Mucosa of stomach (tissue), 1 donor: Measurements from ENCODE around the gene NOP56.
A peak's percentile ranks its signal among the peaks of the same experiment; 100 is the strongest.

Source experiments
- H3K27me3 ChIP-seq: one replicate; pipeline ENCODE4 v1.7.0; 2013; ENCODE audit warnings: mild to moderate bottlenecking, low read length; ENCODE audit not compliant: control insufficient read depth, insufficient read depth
- H3K36me3 ChIP-seq: one replicate; pipeline ENCODE4 v1.7.0; 2013; ENCODE audit warnings: low read length; ENCODE audit not compliant: control insufficient read depth, insufficient read depth
- H3K4me1 ChIP-seq: one replicate; pipeline ENCODE4 v1.7.0; 2013; ENCODE audit warnings: mild to moderate bottlenecking, low read length; ENCODE audit not compliant: control insufficient read depth, insufficient read depth
- H3K4me3 ChIP-seq: one replicate; pipeline ENCODE4 v1.7.0; 2013; ENCODE audit warnings: low read length
- H3K9ac ChIP-seq: one replicate; pipeline ENCODE4 v1.7.0; 2013; ENCODE audit warnings: mild to moderate bottlenecking, low read length, moderate library complexity
- H3K9me3 ChIP-seq: one replicate; pipeline ENCODE4 v1.7.0; 2013; ENCODE audit warnings: mild to moderate bottlenecking, low read length, moderate library complexity; ENCODE audit not compliant: control insufficient read depth
- donor health status: Pancreatic carcinoma.

Gene NOP56

DNA sequence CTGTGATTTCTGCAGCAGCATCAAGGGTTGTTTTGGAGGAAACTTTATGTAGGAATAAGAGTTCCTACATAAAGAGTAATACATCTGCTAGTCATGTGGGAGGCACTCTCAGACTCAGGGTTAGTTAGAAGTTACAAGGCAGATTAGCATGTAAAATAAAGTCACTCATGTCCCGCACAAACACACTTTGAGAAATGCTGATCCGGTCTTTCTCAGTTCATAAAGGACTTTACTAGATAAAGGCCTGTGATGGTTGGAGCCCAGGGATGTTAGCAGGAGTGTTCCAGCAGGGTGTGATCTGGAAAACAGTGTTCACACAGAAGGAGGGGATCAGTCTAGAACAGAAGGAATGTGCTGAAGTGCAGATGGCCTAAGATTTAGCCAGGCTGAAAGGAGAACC is 33.1 kb upstream of the NOP56 start:
- Histone ChIP-seq H3K9ac (no peak overlapping the region), H3K4me3 (no peak overlapping the region), H3K4me1 (no peaks in the 10 kb centered on the region), H3K9me3 (no peaks in the 10 kb centered on the region), H3K36me3 (no peaks in the 10 kb centered on the region), H3K27me3 (peaks cover 2% of the 10 kb centered on the region)

DNA sequence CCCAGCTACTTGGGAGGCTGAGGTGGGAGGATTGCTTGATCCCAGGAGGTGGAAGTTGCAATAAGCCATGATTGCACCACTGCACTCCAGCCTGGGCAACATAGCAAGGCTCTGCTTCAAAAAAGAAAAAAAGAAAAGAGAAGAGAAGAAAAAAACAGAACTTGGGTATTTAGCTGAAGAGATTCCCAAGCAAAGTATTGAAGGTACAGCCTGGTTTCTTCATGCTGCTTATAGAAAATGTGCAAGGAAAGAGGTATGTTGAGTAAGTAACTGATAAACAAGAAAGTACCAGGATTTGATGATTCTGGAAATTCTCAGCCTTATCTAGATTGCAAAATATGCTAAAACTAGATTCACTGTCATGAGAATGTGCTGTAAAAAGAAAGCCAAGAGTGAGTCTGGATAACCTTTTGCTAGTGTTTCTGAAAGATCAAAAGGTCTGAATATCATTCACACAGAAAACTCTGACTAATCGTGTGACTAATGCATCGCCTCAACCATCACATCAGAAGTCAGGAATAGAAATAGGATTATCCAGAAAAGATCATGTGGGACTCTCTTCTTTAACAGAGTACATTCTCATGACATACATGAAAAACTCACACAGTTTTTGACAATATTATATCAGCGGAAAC is 32.4 kb upstream of the NOP56 start:
- H3K27me3 ChIP-seq = peaks cover 2% of the 10 kb centered on the region
- no peak overlapping the region for H3K4me3 ChIP-seq

DNA sequence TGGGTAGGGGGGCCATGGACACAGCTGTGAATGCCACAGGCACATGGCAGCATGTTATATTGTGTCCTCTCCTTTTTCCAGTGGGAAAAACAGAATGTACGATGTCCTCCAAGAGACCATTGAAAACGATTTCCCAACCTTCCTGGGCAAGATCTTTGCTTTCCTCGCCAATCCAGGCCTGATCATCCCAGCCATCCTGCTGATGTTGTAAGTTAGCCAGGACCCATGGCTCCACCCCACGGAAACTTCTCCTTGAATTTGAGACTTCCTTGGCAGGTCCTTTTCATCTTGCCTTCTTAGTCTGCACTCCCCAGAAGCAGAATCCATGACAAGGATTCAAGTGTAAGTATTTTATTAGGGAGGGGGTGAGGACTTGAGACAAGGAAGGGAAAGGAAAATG is 28.2 kb upstream of the NOP56 start:
- Histone ChIP-seq H3K4me1 (no peaks in the 10 kb centered on the region), H3K36me3 (no peaks in the 10 kb centered on the region), H3K4me3 (no peak overlapping the region), H3K9me3 (no peaks in the 10 kb centered on the region), H3K27me3 (no peaks in the 10 kb centered on the region), H3K9ac (no peak overlapping the region)

More for the DNA sequence above, 32.4 kb upstream of the NOP56 start:
- Histone ChIP-seq H3K36me3 (no peaks in the 10 kb centered on the region), H3K4me1 (no peaks in the 10 kb centered on the region), H3K9ac (no peak overlapping the region), H3K9me3 (no peaks in the 10 kb centered on the region)

DNA sequence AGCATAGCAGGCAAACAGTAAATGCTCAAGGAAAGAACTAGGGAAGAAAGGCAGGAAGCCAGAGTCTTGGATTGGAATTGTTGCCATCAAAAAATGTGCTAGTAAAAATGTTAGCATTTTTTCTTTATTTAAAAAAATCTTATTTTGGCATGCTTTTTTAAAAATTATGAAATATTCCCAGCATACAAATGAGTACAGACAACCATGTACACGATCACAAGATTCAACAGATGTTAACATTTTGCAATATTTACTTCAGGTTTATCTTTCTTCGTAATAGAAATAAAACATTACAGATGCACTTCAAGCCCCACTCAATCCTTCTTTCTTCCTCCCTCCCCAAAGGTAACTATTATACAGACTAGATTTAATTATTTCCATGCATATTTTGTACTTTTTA is 27.4 kb upstream of the NOP56 start:
- Histone ChIP-seq H3K9me3 (no peaks in the 10 kb centered on the region), H3K9ac (no peak overlapping the region), H3K4me3 (no peak overlapping the region), H3K27me3 (no peaks in the 10 kb centered on the region), H3K36me3 (no peaks in the 10 kb centered on the region), H3K4me1 (no peaks in the 10 kb centered on the region)

DNA sequence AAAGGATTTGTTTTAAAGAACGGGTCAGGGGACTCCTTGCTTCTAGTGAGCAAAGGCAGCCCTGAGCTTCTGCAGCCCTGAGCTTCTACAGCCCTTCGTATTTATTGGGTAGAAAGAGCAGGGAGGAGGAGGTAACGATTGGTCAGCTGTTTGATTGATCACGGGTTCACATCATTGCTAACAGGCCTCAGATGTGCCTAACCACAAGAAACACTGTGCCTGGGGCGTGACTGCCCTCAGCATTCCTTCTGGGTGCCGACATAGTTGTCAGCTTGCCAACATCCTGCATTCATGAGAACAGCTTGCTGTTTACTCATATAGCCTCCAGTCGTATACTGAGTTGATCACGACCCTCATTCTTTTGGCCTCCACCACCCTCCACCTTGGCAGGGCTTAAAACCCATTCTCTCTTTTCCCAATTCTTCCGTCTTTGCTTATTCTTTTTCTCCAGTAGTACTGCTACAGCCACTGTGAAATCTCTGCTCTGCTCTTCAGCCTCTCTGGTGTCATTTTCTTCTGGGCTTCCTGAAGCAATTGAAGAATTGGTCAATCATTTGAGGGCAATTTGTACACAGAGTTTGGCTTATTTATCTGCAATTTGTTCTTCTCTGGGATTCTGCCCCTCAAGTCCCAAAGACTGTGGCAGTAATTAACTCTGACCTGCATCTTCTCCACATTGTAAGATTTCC is 25.4 kb upstream of the NOP56 start:
- no peak overlapping the region for H3K4me3 ChIP-seq
- H3K27me3 ChIP-seq = no peaks in the 10 kb centered on the region
- no peaks in the 10 kb centered on the region for H3K4me1 ChIP-seq
- H3K9ac ChIP-seq = no peak overlapping the region
- H3K9me3 ChIP-seq = no peaks in the 10 kb centered on the region
- H3K36me3 ChIP-seq = no peaks in the 10 kb centered on the region

DNA sequence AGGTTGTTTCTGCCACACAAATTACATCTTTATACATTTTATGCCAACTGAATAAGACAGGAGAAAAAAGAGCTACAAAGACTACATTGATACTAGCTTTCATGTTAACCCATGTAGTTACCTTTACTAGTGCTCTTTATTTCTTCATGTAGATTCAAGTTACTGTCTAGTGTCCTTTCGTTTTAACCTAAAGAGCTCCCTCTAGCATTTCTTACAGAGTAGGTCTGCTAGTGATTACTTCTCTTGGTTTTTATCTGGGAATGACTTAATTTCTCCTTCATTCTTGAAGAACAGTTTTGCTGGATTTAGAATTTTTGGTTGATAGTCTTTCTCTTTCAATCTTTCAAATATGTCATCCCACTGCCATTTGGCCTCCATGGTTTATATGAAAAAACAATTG is 21.2 kb upstream of the NOP56 start:
- H3K4me1 ChIP-seq = peaks cover 7% of the 10 kb centered on the region
- H3K9ac ChIP-seq = no peak overlapping the region
- H3K4me3 ChIP-seq = no peak overlapping the region
- H3K9me3 ChIP-seq = no peaks in the 10 kb centered on the region
- H3K36me3 ChIP-seq = no peaks in the 10 kb centered on the region
- H3K27me3 ChIP-seq = peaks cover 19% of the 10 kb centered on the region

DNA sequence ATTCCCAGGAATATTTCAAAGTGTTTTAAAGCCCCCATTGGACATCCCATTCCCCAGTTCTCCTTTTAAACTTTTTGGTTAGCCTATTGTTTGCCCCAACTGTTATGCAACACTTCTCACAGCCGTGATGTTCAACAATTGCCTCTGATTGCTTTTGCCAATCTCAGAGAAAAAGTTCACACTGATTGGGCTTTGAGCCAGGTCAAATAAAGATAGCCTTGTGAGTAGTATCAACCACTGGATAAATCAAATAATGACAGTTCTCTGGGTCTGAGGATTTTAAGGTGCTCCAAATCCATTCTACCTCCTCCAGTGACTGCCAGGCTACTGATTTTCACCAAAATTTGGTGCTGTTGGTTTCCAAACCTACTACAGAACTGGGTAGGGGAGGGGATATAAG is 19.1 kb upstream of the NOP56 start:
- Histone ChIP-seq H3K27me3 (peaks cover 19% of the 10 kb centered on the region), H3K9ac (no peak overlapping the region), H3K36me3 (no peaks in the 10 kb centered on the region), H3K9me3 (no peaks in the 10 kb centered on the region), H3K4me3 (no peak overlapping the region), H3K4me1 (peaks cover 7% of the 10 kb centered on the region)

DNA sequence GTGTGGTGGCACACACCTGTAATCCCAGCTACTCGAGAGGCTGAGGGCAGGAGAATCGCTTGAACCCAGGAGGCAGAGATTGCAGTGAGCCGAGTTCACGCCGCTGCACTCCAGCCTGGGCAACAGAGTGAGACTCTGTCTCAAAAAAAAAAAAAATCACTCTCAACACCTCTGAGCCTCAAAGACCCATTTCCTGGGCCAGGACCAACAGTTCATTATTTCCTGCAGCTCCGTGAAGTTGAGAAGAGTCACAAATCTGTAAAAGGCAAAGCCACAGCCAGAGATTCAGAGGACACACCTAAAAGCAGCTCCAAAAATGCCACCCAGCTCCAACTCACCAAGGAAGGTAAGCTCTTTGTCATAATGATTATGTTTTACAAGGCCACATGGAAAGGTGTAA is 15.2 kb upstream of the NOP56 start:
- no peaks in the 10 kb centered on the region for H3K36me3 ChIP-seq
- H3K4me3 ChIP-seq = no peak overlapping the region
- no peaks in the 10 kb centered on the region for H3K9me3 ChIP-seq
- no peak overlapping the region for H3K9ac ChIP-seq
- H3K27me3 ChIP-seq = peaks cover 19% of the 10 kb centered on the region
- peaks cover 7% of the 10 kb centered on the region for H3K4me1 ChIP-seq

DNA sequence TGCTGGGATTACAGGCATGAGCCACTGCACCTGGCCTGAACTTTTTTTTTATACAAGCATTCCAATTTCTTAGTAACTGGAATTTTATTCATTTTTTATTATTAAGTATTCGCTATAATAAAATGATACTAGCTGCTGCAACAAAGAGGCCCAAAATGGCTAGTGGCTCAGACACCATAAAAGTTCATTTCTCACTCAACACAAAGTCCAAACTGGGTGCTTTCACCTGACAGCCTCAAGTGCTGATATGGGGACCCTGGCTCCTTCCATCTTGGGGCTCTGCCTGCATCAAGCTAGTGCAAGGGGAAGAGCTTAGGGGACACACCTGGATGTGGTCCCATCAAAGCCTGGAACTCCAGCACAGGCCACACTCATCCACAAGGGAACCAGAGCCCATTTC is 12.2 kb upstream of the NOP56 start:
- H3K36me3 ChIP-seq = no peaks in the 10 kb centered on the region
- H3K4me3 ChIP-seq = no peak overlapping the region
- peaks cover 8% of the 10 kb centered on the region for H3K27me3 ChIP-seq
- H3K4me1 ChIP-seq = no peaks in the 10 kb centered on the region
- H3K9me3 ChIP-seq = no peaks in the 10 kb centered on the region
- H3K9ac ChIP-seq = no peak overlapping the region

DNA sequence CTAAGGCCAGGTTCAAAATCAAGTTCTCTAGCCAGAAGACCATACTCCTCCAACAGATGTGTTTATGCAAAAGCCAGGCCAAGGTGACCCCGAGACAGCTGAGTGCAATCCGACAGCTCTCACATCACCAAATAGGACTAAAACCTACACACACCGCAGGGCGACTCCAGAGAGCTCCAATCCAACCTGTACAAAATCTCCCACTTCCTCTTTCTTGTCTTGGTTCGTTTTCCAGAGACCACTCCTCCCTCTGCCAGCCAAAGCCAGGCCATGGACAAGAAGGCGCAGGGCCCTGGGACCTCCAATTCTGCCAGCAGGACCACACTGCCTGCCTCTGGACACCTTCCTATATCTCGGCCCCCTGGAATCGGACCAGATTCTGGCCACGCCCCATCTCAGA is 11.5 kb upstream of the NOP56 start:
- no peaks in the 10 kb centered on the region for H3K9me3 ChIP-seq
- H3K4me3 ChIP-seq = no peak overlapping the region
- no peaks in the 10 kb centered on the region for H3K4me1 ChIP-seq
- H3K9ac ChIP-seq = no peak overlapping the region
- H3K27me3 ChIP-seq = peaks cover 3% of the 10 kb centered on the region
- H3K36me3 ChIP-seq = no peaks in the 10 kb centered on the region

DNA sequence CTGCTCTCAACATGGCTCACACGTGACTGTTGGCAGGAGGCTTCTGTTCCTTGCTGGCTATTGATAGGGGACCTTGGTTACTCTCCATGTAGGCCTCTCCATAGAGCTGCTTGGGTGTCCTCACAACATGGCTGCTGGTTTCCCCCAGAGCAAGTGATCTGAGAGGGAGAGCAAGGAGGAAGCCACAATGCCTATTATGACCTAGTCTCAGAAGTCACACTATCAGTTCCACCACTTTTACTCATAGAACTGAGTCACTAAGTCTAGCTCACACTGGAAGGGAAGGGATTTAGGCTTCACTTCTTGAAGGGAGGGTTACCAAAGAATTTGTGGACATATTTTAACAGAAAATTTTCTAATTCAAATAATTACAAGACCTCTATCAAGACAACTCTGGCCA is 8.7 kb upstream of the NOP56 start:
- Histone ChIP-seq H3K4me1 (no peaks in the 10 kb centered on the region), H3K36me3 (no peaks in the 10 kb centered on the region), H3K9ac (no peak overlapping the region), H3K27me3 (no peaks in the 10 kb centered on the region), H3K4me3 (no peak overlapping the region), H3K9me3 (no peaks in the 10 kb centered on the region)

DNA sequence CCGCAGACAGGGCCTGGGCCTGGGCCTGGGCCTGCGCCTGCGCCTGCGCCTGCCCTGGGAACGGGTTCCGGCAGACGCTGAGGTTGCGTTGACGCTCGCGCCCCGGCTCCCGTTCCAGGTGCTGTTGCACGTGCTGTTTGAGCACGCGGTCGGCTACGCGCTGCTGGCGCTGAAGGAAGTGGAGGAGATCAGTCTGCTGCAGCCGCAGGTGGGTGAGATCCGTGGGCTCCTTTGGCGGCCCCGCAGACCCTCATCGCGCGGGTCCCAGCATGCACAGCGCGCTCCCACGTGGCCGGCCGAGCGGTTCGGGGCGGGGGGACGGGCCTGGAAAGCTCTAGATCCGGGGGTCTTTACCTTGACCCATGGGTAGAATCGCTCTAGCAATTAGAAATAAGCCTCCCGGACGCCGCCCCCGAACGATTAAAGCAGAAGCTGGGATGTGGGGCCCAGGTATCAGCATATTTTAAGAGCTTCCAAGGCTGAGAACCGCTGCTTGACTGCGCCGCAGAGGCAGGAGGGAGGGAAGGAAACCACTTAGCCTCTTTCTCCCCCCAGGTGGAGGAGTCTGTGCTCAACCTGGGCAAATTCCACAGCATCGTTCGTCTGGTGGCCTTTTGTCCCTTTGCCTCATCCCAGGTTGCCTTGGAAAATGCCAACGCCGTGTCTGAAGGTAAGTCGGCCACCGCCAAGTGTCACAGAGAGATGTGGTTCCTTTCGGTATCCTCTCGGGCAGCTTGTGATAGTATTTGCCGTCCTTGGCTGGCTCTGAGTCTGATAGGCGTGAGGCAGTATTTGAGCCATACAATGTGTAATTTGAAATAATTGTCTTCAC is 508 bp downstream of the NOP56 start:
- no peaks in the 10 kb centered on the region for H3K9me3 ChIP-seq
- peak overlapping the region; percentile 69 for H3K9ac ChIP-seq
- peaks cover 6% of the 10 kb centered on the region for H3K4me1 ChIP-seq
- H3K36me3 ChIP-seq = peaks cover 21% of the 10 kb centered on the region
- H3K27me3 ChIP-seq = no peaks in the 10 kb centered on the region
- peak overlapping the region; percentile 33 for H3K4me3 ChIP-seq
